ENCODE measurements around the gene IP6K1. TPM values are rescaled to one million over a fixed set of nuclear protein-coding genes. Genes with fewer than 3 reads are reported as not detected.
"Not testable (repeated sequence)": the region's sequence is repeated elsewhere in the genome, so short reads cannot be mapped to it uniquely, and the experiment has no call there.

The IP6K1 gene
- total and polyA plus RNA-seq, 7 donors: 13.8 to 37.1 (median 29.1) TPM

GRCh38 chr3:49781415-49782199 is 4.7 kb downstream of the IP6K1 start:
- H3K36me3 ChIP-seq: peaks cover 0 to 48% (median 3%) of the 10 kb centered on the region in 4 donors
- TF ChIP-seq EP300 (IDR thresholded peaks at IDR 0.05) (no peak), POLR2A (IDR thresholded peaks at IDR 0.05) (no peak), POLR2AphosphoS5 (IDR thresholded peaks at IDR 0.05) (no peak)
- TF ChIP-seq, protein P1, sequence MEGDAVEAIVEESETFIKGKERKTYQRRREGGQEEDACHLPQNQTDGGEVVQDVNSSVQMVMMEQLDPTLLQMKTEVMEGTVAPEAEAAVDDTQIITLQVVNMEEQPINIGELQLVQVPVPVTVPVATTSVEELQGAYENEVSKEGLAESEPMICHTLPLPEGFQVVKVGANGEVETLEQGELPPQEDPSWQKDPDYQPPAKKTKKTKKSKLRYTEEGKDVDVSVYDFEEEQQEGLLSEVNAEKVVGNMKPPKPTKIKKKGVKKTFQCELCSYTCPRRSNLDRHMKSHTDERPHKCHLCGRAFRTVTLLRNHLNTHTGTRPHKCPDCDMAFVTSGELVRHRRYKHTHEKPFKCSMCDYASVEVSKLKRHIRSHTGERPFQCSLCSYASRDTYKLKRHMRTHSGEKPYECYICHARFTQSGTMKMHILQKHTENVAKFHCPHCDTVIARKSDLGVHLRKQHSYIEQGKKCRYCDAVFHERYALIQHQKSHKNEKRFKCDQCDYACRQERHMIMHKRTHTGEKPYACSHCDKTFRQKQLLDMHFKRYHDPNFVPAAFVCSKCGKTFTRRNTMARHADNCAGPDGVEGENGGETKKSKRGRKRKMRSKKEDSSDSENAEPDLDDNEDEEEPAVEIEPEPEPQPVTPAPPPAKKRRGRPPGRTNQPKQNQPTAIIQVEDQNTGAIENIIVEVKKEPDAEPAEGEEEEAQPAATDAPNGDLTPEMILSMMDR (IDR thresholded peaks at IDR 0.05): no peak

GRCh38 chr3:49780975-49781365 is 5.4 kb downstream of the IP6K1 start:
- WGBS, 2 donors: 89 to 92% methylated on average over 9 of the region's 9 CpGs
- H3K4me1 ChIP-seq: peaks cover 0 to 61% (median 55%) of the 10 kb centered on the region in 4 donors
- intact Hi-C loops (cut with DNase I): not testable (repeated sequence)

More at GRCh38 chr3:49781415-49782199, 4.7 kb downstream of the IP6K1 start:
- WGBS, 2 donors: 86 to 88% methylated on average over 5 of the region's 5 CpGs
- Histone ChIP-seq H3K27me3 (no peaks in the 10 kb centered on the region), H3K4me1 (peaks cover 0 to 60% (median 55%) of the 10 kb centered on the region in 4 donors), H3K27ac (no peak overlapping the region), H3K4me3 (no peak overlapping the region), H3K9me3 (no peaks in the 10 kb centered on the region)
- intact Hi-C loops (cut with DNase I): no loop called here
- DNase-seq: peak; percentile 26

GRCh38 chr3:49780080-49780974 is 6.0 kb downstream of the IP6K1 start:
- intact Hi-C loops (cut with DNase I): no loop called here
- WGBS, 2 donors: 52 to 63% methylated on average over 4 of the region's 4 CpGs
- H3K36me3 ChIP-seq: peaks cover 0 to 49% (median 3%) of the 10 kb centered on the region in 4 donors
- no peak overlapping the region for H3K4me3 ChIP-seq
- no peaks in the 10 kb centered on the region for H3K9me3 ChIP-seq
- peaks cover 0 to 63% (median 54%) of the 10 kb centered on the region in 4 donors for H3K4me1 ChIP-seq
- H3K27me3 ChIP-seq: no peaks in the 10 kb centered on the region
- TF ChIP-seq, protein P1 (IDR thresholded peaks at IDR 0.05): no peak
- TF ChIP-seq POLR2A (IDR thresholded peaks at IDR 0.05): no peak
- no peak for TF ChIP-seq POLR2AphosphoS5 (IDR thresholded peaks at IDR 0.05)
- TF ChIP-seq EP300 (IDR thresholded peaks at IDR 0.05): no peak
- no peak overlapping the region for H3K27ac ChIP-seq
- DNase-seq: peak; percentile 24

More at GRCh38 chr3:49780975-49781365, 5.4 kb downstream of the IP6K1 start:
- not testable (repeated sequence) for H3K27me3 ChIP-seq, H3K4me3 ChIP-seq, H3K27ac ChIP-seq, H3K9me3 ChIP-seq
- peak; percentile 27 for DNase-seq
- H3K36me3 ChIP-seq: peaks cover 0 to 49% (median 3%) of the 10 kb centered on the region in 4 donors

DNA sequence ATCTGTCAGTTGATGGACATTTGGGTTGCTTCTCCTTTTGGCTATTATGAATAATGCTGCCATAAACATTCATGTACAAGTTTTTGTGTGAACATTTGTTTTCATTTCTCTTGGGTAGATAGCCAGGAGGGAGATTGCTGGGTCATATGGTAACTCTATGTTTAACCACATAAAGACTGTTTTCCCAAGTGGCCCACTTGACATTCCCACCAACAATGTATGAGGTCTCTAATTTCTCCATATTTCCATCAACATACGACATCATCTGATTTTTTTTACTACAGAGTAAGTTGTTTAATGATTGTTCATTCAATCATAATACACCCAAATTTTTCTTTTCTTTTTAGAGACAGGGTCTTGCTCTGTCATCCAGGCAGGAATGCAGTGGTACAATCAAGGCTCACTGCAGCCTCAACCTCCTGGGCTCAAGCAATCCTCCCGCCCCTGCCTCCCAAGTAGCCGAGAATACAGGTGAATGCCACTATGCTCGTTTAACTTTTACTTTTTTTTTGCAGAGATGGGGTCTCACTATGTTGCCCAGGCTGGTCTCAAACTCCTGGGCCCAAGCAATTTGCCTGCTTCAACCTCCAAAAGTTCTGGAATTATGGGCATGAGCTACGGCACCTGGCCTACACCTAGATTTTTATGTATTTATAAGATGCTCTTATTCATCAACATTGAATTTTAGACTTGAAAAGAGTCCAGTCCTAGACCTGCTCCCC is 6.8 kb downstream of the IP6K1 start:
- TF ChIP-seq EP300 (IDR thresholded peaks at IDR 0.05) (no peak), POLR2A (IDR thresholded peaks at IDR 0.05) (no peak), POLR2AphosphoS5 (IDR thresholded peaks at IDR 0.05) (no peak)
- TF ChIP-seq, protein P1 (IDR thresholded peaks at IDR 0.05): no peak
- Histone ChIP-seq H3K27me3 (no peaks in the 10 kb centered on the region), H3K4me3 (no peak overlapping the region), H3K27ac (no peak overlapping the region), H3K4me1 (peaks cover 0 to 63% (median 53%) of the 10 kb centered on the region in 4 donors), H3K9me3 (no peaks in the 10 kb centered on the region), H3K36me3 (peaks cover 0 to 44% (median 3%) of the 10 kb centered on the region in 4 donors)
- DNase-seq: peak; percentile 9
- 92 to 93% methylated on average over 5 of the region's 5 CpGs for WGBS, 2 donors
- intact Hi-C loops (cut with DNase I): no loop called here

GRCh38 chr3:49776101-49776500 is 10.2 kb downstream of the IP6K1 start:
- H3K27me3 ChIP-seq; H3K4me3 ChIP-seq; intact Hi-C loops (cut with DNase I); H3K9me3 ChIP-seq: not testable (repeated sequence)
- WGBS, 2 donors: 94 to 96% methylated on average over 8 of the region's 8 CpGs
- peaks cover 0 to 39% (median 24%) of the 10 kb centered on the region in 4 donors for H3K4me1 ChIP-seq
- peak; percentile 51 for DNase-seq
- peak overlapping the region in 1 of 4 donors; percentile 67 for H3K27ac ChIP-seq
- H3K36me3 ChIP-seq: peaks cover 0 to 15% (median 3%) of the 10 kb centered on the region in 4 donors

Data from sigmoid colon (tissue), 7 donors.